HG03045 (cell line): ENCODE data around the gene LAMP5.

Source experiments
- ATAC-seq: cut with Tn5 transposase; IDR thresholded peaks from one replicate; pipeline ENCODE4 v1.9.1; 2021; ENCODE audit warnings: mild to moderate bottlenecking, moderate library complexity; ENCODE audit not compliant: unreplicated experiment

The LAMP5 gene

DNA sequence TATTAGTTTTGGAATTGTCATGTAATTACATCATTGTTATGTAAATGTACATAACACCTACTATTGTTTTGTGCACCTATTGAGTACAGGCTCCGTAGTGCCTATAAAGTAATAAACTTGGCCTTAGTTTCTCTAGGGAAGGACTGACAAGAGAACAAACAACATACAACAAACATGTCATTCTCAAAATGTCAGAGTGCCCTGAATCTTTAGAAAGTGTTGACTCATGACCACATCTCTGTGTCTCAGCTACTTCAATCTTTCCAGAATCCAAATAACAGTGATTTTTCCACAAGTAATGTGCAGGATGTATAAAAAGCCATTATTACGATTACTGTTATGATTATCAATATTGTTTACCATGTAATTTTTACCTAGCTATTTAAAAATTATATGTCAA is 17.2 kb downstream of the LAMP5 start:
- ATAC-seq: no peak

DNA sequence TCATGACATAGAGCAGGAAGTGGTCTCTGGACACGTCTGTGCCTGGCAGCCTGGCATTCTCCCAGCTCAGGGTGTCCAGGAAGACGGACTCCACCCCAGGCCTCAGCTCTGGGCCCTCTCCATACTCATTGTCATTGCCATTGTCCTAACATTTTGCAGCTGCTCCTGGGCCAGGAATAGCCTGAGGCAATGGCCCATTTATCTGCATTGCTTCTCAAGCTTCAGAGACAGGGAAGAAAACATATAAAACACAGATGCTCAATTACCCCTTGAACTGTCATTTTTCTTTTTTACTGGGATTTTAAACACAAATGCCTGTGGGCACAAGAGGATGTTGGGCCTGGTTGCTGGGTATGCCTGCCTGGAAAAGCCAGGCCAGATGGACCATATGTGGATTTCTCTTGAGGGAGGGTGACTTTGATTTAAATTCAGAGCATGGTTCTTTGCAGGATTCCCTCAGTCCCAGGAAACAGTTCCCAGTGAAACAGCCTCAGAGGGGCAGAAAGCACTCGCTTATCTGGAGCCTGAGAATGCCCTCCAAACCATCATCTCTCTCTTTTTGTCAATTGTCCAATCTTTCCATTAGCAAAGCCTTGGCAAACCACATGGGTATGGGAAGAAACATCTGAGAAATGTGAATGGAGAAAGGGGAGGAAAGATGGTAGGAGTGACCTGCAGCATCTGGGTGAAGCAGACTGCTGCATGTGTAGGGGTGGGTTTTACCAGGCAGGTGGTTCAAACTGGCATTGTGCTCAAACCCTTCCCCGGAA is 17.9 kb downstream of the LAMP5 start:
- no peak for ATAC-seq

DNA sequence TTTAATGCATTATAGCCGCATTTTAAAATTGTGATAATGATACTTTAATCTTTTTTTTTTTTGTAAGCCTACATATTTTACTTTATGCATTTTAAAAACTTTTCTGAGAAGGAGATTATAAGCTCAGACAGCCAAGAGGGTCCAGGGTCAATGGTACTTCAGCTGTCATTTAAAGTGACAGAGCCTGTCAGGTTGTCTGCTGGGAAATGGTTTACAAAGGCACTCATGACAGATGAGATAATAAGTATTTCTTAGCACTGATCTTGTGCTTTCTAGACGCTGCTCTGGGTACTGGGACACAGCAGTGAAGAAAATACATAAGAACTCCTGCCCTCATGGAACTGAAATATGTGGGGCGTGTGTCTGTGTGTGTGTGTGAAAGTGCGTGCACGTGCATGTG is 19.6 kb downstream of the LAMP5 start:
- ATAC-seq: no peak

DNA sequence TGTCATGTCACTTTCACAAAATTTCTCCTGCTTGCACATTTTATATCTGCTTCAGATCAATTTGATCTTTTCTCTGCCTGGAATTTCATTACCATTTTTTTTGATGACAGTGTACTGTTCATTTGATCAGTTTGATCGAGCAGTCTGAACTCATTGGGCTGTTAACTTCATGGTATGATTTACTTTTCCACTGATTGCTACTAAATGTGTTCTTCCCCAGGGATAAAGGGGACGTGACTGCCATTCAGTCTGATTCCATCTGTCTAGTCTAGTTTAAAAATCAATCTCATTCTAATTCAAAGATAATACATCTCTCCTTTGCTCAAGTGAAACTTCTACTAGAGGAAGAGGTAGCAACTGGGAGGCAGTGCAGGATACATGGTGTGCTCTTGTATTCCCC is 21.1 kb downstream of the LAMP5 start:
- no peak for ATAC-seq

- ATAC-seq: no peak
These were observed 28.8 kb downstream of the LAMP5 start for GRCh38 chr20:9543214-9543613.

DNA sequence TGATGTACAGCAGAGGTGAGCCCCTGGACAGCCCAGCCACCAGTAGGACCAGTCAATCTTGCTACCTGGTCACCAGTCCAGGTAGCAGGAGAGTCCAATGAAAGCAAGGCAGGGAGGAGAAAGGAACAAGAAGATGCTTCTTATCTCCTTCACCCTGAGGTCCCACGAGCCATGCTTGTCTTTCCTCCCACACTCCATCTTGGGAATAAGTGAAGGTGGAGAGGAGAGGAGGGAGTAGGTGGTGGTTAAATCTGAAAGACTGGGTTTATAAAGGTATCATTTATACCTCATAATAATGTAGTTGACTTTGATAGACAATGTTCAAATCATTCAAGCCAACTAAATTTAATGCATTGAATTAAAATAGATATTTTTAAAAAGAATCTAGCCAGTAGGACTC is 35.9 kb downstream of the LAMP5 start:
- no peak for ATAC-seq

DNA sequence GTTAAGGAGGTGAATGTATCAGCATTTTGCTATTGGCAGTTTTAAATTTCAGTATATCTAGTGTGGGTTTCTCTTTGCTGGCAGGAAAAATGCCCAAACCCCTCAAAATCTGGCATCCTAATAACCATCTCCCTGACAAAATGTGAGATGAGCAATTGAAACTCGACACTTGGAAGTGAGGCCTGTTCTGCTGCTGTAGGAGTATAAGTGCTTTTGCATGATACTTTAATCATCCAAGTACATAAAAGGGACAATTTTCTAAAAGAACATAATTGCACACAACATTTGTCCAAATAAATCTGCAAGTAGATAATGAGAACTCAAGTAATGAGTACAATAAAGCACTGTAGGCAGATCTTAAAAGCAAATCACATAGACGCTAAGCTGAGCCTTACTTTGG is 36.5 kb downstream of the LAMP5 start:
- no peak for ATAC-seq

- no peak for ATAC-seq
These were observed 37.6 kb downstream of the LAMP5 start for GRCh38 chr20:9551808-9552550.

DNA sequence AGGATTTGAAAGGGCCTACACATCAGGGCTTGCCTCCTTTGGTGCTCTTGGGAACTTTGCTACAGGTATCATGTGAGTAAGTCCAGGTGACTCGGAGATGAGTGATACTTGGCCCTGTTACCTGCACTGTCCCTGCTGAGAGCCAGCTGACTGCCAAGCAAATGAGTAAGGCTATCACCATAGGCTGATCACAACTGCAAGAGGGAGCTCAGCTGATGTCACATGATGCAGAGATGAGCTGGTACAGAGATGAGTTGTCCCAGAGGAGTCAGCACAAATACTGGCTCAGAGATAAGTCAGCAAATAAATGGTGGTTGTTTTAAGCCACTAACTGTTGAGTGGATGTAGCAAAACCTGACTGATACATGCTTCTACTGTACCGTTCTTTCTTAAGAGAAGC is 41.4 kb downstream of the LAMP5 start:
- no peak for ATAC-seq

- ATAC-seq: no peak
These were observed 43.0 kb downstream of the LAMP5 start for GRCh38 chr20:9557411-9557810.

DNA sequence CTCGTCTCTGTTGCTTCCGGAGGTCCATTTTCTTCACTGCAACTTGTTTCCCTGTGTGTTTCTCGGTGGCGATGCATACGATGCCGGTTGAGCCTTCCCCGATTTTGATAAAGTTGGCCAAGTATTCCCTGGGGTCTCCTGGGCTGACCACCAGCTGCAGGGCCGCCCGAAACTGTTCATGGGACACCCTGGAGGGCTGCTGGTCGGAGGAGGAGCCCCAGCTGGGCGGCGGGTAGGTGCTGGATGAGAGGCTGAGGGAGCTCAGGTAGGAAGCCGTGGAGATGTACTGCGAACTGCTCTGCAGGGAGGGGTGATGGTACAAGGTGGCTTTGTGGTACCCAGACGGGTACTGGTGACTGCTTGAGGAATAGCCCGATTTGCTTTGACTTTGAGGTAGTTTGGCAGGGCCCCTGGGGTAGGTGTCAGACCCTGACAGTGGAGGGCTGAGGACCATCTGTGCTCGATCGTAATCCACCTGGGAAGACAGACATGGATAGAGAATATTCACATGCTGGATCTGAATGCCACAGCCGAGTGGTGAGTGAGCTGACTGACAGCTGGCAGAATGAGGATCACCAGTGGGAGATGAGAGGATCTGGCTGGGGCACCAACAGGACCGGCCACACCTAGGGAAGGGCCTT is 51.6 kb downstream of the LAMP5 start:
- no peak for ATAC-seq

- no peak for ATAC-seq
These were observed 52.6 kb downstream of the LAMP5 start for GRCh38 chr20:9566977-9567376.

- no peak for ATAC-seq
These were observed 56.2 kb downstream of the LAMP5 start for GRCh38 chr20:9570612-9571011.

DNA sequence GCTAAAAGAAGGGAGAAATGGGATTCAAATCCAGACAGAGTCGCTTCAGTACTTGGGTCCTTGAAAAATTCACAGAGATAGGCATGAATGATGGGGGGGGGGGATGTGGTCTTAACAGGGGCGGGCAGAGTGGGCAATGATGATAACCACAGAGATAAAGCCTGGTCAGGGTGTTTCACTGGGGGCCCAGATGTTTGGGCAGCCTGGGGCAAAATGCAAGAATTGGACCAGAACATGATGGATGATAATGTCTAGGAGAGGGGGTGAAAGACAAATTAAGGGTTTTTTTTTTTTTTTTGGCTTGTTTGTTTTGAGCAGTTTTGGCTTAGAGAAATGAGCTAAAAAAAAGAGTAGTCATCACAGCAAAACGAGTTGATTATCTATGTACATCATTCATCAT is 57.4 kb downstream of the LAMP5 start:
- no peak for ATAC-seq

- no peak for ATAC-seq
These were observed 58.3 kb downstream of the LAMP5 start for GRCh38 chr20:9572670-9573069.

- ATAC-seq: no peak
These were observed 59.2 kb downstream of the LAMP5 start for GRCh38 chr20:9573335-9574151.

- ATAC-seq: no peak
These were observed 59.8 kb downstream of the LAMP5 start for GRCh38 chr20:9574181-9574580.

- no peak for ATAC-seq
These were observed 60.4 kb downstream of the LAMP5 start for GRCh38 chr20:9574776-9575175.

GRCh38 chr20:9575836-9576235 is 61.4 kb downstream of the LAMP5 start:
- ATAC-seq: no peak

- ATAC-seq: no peak
These were observed 62.3 kb downstream of the LAMP5 start for GRCh38 chr20:9576695-9577094.

GRCh38 chr20:9577397-9577796 is 63.0 kb downstream of the LAMP5 start:
- ATAC-seq: no peak
